NB4 (cell line): ENCODE data around the gene STRADA.

ENCODE experiments used
- DNase-seq: peaks from one replicate; pipeline ENCODE4 v3.0.0; 2010; ENCODE audit warnings: low read depth
- H3K4me3 ChIP-seq: one replicate; pipeline ENCODE4 v1.5.1; 2011; ENCODE audit warnings: mild to moderate bottlenecking, low read depth, low read length, moderate library complexity
- MAX ChIP-seq: IDR thresholded peaks from 2 replicates; pipeline ENCODE4 v1.6.1; 2011; ENCODE audit warnings: low read depth, low read length
- MYC ChIP-seq: IDR thresholded peaks from 2 replicates; pipeline ENCODE4 v1.6.1; 2011; ENCODE audit warnings: low read depth, low read length
- POLR2A ChIP-seq: IDR thresholded peaks from 2 replicates; pipeline ENCODE4 v1.6.1; 2011; ENCODE audit warnings: mild to moderate bottlenecking; ENCODE audit not compliant: insufficient read length; ENCODE audit errors: extremely low read depth
- TF ChIP-seq, protein P1 (sequence below): IDR thresholded peaks from one replicate; pipeline ENCODE4 v1.5.1; 2012; ENCODE audit warnings: low read depth, low read length

The STRADA gene

DNA sequence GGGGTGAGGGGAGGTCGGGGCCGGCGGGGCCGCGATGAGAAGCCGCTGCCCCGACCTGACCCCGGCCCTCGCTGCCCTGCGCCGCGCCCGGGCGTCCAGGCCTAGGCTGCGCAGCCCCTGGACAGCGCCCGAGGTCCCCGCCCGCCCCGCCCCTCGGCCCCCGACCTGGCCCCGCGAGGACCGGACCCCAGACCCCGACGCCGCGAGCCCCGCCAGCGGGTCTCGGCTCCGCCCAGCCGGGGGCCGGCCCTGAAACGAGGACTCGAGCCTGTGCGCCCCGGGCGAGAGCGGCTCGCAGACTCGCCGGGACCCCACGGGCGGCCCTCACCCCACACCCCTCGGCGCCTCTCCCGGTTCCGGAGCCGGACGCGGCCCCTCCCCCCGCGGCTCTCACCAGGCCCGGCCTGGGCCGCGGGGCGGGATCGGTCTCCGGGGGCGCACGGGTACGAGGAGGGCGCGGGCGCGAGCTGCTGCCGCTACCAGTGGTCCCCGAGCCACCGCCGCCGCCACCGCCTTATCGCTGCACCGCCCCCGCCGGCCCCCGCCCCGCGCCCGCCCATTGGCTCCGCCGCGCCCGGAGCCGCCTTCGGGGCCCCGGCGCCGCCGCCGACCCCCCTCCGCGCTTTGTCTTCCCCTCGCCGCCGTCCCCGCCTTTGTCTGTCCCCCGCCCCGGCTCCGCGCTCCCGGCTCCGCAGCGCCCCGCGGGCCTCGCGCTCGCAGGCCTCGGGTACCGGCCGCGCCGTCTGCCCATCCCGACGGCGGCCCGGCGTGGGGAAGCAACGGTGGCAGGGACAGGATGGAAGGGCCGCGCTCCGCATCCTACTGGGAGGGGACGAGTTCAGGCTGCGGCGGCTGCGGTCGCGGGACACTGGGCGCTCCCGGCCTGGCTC lies 41.7 kb downstream of the STRADA start, which contains the start of gene LIMD2:
LIMD2 (minus strand) TSS at position 488 of the 890 bp plus-strand sequence. CDS start 827 bp downstream, outside the sequence.
- peak within 1 kb of the TSS; percentile 76 for H3K4me3 ChIP-seq
- peak; percentile 83 for DNase-seq
- TF ChIP-seq POLR2A (peak; percentile 63), MAX (no peak)

GRCh38 chr17:63698886-63699637 lies 42.5 kb downstream of the STRADA start:
- TF ChIP-seq POLR2A, result no peak
- peak; percentile 63 for TF ChIP-seq MYC
- TF ChIP-seq MAX, result peak; percentile 65
- peak; percentile 98 for DNase-seq
- H3K4me3 ChIP-seq, result peak overlapping the region; percentile 76

DNA sequence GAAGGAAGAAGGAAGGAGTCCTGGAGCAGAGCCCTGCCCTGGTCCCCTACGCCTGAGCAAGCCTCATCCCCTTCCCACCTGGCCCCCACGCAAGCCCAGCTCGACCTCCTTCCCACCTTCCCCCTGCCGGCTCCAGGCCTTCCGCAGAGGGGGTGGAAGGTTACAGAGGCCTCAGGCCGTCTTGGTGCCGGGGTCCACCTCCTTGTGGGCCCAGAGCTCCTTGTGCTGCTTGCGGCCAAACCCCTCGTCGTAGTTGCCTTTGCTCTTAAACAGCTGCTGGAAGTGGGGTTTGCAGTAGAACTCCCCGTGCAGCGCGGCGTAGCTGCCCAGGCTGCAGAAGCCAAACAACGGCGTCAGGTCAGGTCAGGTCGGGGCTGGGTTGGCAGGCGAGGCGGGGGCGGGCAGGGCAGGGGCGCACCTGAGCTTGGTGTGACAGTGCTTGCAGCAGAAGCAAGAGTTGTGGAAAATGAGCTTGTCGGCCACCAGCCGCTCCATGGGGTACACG lies 43.2 kb downstream of the STRADA start:
- TF ChIP-seq POLR2A (no peak), MAX (no peak), MYC (no peak)
- TF ChIP-seq, protein P1, sequence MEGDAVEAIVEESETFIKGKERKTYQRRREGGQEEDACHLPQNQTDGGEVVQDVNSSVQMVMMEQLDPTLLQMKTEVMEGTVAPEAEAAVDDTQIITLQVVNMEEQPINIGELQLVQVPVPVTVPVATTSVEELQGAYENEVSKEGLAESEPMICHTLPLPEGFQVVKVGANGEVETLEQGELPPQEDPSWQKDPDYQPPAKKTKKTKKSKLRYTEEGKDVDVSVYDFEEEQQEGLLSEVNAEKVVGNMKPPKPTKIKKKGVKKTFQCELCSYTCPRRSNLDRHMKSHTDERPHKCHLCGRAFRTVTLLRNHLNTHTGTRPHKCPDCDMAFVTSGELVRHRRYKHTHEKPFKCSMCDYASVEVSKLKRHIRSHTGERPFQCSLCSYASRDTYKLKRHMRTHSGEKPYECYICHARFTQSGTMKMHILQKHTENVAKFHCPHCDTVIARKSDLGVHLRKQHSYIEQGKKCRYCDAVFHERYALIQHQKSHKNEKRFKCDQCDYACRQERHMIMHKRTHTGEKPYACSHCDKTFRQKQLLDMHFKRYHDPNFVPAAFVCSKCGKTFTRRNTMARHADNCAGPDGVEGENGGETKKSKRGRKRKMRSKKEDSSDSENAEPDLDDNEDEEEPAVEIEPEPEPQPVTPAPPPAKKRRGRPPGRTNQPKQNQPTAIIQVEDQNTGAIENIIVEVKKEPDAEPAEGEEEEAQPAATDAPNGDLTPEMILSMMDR, result no peak
- DNase-seq, result peak; percentile 55
- peak overlapping the region; percentile 76 for H3K4me3 ChIP-seq

DNA sequence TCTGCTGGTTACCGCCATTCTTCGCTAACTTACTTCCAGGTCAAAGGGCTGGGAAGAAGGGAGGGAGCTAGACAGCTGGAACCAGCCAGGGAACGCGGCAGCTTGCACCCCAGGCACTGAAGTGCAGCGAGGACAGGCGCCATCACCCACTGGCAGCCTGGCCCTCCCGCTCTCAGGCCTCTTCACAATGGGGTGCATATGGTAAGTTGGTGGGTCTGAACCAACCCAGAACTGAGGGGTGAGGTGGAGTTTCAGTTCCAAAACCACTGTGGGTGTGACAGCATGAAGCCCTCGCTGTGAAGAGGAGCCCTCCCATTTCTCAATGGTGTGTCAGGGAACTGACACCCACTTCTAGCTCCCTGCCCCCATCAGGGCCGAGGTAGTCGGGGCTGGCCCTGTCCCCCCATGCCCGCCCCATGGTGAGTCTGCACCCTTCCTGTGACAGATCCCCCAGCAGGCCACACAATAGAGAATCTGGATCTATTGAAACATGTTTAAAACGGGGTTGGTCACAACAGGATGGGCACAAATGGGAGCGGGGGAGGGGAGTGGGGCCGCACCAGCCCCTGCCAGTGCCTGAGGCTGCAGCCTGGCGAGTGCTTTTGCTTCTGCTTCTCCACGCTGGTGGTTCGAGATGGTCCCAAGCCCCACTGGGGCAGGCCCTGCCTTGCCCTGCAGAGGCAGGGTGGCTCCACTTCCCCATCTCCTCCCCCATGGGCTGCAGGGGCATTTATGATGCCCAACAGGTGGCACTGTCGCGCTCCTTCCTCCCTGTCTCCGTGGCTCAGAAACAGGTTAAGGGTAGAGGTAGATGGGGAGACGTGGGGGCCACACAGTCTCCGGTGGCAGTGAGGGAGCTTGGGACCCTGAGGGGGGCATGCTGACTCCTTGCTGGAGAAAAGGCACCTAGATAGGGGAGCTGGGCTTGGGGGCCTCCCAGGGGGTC lies 44.0 kb downstream of the STRADA start:
- peak overlapping the region; percentile 76 for H3K4me3 ChIP-seq
- TF ChIP-seq MYC (peak; percentile 61; the same call in 1 of the 2 replicates), MAX (0 out of 2 replicates have a peak, but pooled peaks have one; percentile 62), POLR2A (peak; percentile 30)
- TF ChIP-seq, protein P1, result peak; percentile 75
- DNase-seq, result peak; percentile 90

- DNase-seq, result peak; percentile 77
These were observed 45.1 kb downstream of the STRADA start for GRCh38 chr17:63696381-63696961.

More at GRCh38 chr17:63696381-63696961, 45.1 kb downstream of the STRADA start:
- H3K4me3 ChIP-seq, result no peak overlapping the region
- TF ChIP-seq, protein P1, result peak; percentile 44
- no peak for TF ChIP-seq MAX
